Endothelial cell of umbilical vein (primary cell): Measurements from ENCODE around the gene GLRA1. TPM values are rescaled to one million over a fixed set of nuclear protein-coding genes. Genes with fewer than 3 reads are reported as not detected.
"Not testable (repeated sequence)": the region's sequence is repeated elsewhere in the genome, so short reads cannot be mapped to it uniquely, and the experiment has no call there.

ENCODE experiments used
- BruUV-seq: library from RNA; stranded (reverse); fragments of 400-500 nt; replicated peaks from 2 replicates; lab custom pipeline; 2021; lab: Mats Ljungman, UMichigan
- CTCF ChIA-PET: fragments of 300-600, 350-600 bp; sonication (Branson Sonifier 250); formaldehyde crosslinking; loops from one replicate; lab custom pipeline; 2021; ENCODE audit warnings: antibody characterized with exemption, inconsistent platforms; lab: Charles Lee
- POLR2A ChIA-PET: fragments of 300-600, 350-600 bp; sonication (Branson Sonifier 250); formaldehyde crosslinking; loops from one replicate; lab custom pipeline; 2021; ENCODE audit warnings: antibody characterized with exemption, inconsistent platforms; lab: Charles Lee
- DNase-seq: peaks from one replicate; pipeline ENCODE4 v3.0.0-alpha.2; 2011; ENCODE audit warnings: low read depth, low spot score
- FAIRE-seq: peaks from 2 replicates; lab custom pipeline; 2011; peaks lifted over from hg19 to GRCh38; lab: Jason Lieb, UNC
- H2AFZ ChIP-seq: 2 replicates; pipeline ENCODE4 v1.6.0; 2012; ENCODE audit warnings: low read depth, low read length, control low read depth, inconsistent platforms
- H3K27ac ChIP-seq: 2 replicates; pipeline ENCODE4 v1.5.1; 2011; ENCODE audit warnings: low read depth, mild to moderate bottlenecking, control low read depth, low read length, moderate library complexity; ENCODE audit not compliant: insufficient read depth
- H3K27me3 ChIP-seq, 2 experiments: 2 replicates each; pipeline versions ENCODE4 v1.6.0 to v1.6.1; 2011; ENCODE audit warnings: low read length in 2 of 2, mixed read lengths in 1 of 2; ENCODE audit not compliant: control insufficient read depth in 2 of 2, insufficient read depth in 2 of 2
- H3K36me3 ChIP-seq, 2 experiments: 2 replicates in 1 of 2; 3 replicates in 1 of 2; pipeline ENCODE4 v1.5.1; 2011; ENCODE audit warnings: low read length in 2 of 2, mild to moderate bottlenecking in 1 of 2, moderate library complexity in 1 of 2; ENCODE audit not compliant: control insufficient read depth in 2 of 2, insufficient read depth in 2 of 2; ENCODE audit errors: extremely low read depth in 1 of 2
- H3K4me1 ChIP-seq: 3 replicates; pipeline ENCODE4 v1.5.1; 2011; ENCODE audit warnings: mild to moderate bottlenecking, low read length; ENCODE audit not compliant: control insufficient read depth, insufficient read depth; ENCODE audit errors: extremely low read depth
- H3K4me2 ChIP-seq: 2 replicates; pipeline ENCODE4 v1.6.1; 2011; ENCODE audit warnings: low read length, control low read depth, mixed read lengths; ENCODE audit not compliant: insufficient read depth
- H3K4me3 ChIP-seq, 3 experiments: fragments of 200-600 bp in 1 of 3; sonication (generic), shearing (Covaris generic) in 1 of 3; replicated peaks in 1 of 3; 2 replicates each; pipeline ENCODE4 v1.5.1; 2011 to 2016; ENCODE audit warnings: control low read depth in 3 of 3, low read length in 3 of 3, mild to moderate bottlenecking in 2 of 3, inconsistent platforms in 1 of 3, low read depth in 1 of 3, moderate library complexity in 1 of 3; ENCODE audit not compliant: insufficient read depth in 1 of 3
- H3K79me2 ChIP-seq: 2 replicates; pipeline ENCODE4 v1.6.0; 2012; ENCODE audit warnings: low read length, inconsistent platforms; ENCODE audit not compliant: control insufficient read depth, insufficient read depth
- H3K9ac ChIP-seq: replicated peaks from 2 replicates; pipeline ENCODE3; 2011; ENCODE audit warnings: low read length, control low read depth; ENCODE audit not compliant: insufficient read depth; ENCODE audit errors: extremely low read depth
- H3K9me1 ChIP-seq: replicated peaks from 3 replicates; pipeline ENCODE4 v1.6.0; 2011; ENCODE audit warnings: mild to moderate bottlenecking, low read length; ENCODE audit not compliant: control insufficient read depth, insufficient read depth; ENCODE audit errors: extremely low read depth
- H3K9me3 ChIP-seq: replicated peaks from 2 replicates; pipeline ENCODE4 v1.5.1; 2012; ENCODE audit warnings: low read length, inconsistent platforms; ENCODE audit not compliant: control insufficient read depth, insufficient read depth
- H4K20me1 ChIP-seq: replicated peaks from 2 replicates; pipeline ENCODE3; 2011; ENCODE audit warnings: mild to moderate bottlenecking, low read length; ENCODE audit not compliant: control insufficient read depth, insufficient read depth; ENCODE audit errors: extremely low read depth
- EZH2 ChIP-seq: IDR thresholded peaks from 2 replicates; pipeline ENCODE4 v1.6.1; 2012; ENCODE audit warnings: borderline replicate concordance, low read depth, mild to moderate bottlenecking, moderate library complexity, low read length, inconsistent platforms; ENCODE audit not compliant: severe bottlenecking
- FOS ChIP-seq: IDR thresholded peaks from 2 replicates; pipeline ENCODE4 v1.6.1; 2011; ENCODE audit warnings: mild to moderate bottlenecking, low read length, moderate library complexity, borderline replicate concordance; ENCODE audit not compliant: insufficient read depth
- POLR2A ChIP-seq: IDR thresholded peaks from 2 replicates; pipeline ENCODE4 v1.6.1; 2012; ENCODE audit warnings: low read depth, mild to moderate bottlenecking, control low read depth, low read length
- POLR2AphosphoS5 ChIP-seq: IDR thresholded peaks from 2 replicates; pipeline ENCODE4 v1.6.1; 2012; ENCODE audit warnings: low read depth, mild to moderate bottlenecking, control low read depth, low read length, moderate library complexity; ENCODE audit not compliant: insufficient read depth
- dilution Hi-C: fragments of 300-500 bp; cut with MboI; formaldehyde crosslinking; loops from one replicate; pipeline ENCODE4 v1.15.0; 2019; ENCODE audit warnings: low sequenced_read_pairs; ENCODE audit not compliant: extremely low pct_ligation_motif_present
- intact Hi-C: fragments of 100-400 bp; cut with micrococcal nuclease; formaldehyde crosslinking; loops from one replicate; pipeline ENCODE4 v1.10.0; 2022
- polyA plus RNA-seq, 4 experiments: library from polyadenylated mRNA; depleted of rRNA in 3 of 4; stranded (reverse) in 3 of 4; unstranded in 1 of 4; fragments of >200 nt; gene quantifications; 2 replicates each; pipeline versions ENCODE4 v1.2.1 to v1.2.3, GENCODE V29; 2011 to 2012; ENCODE audit warnings: missing spikeins in 1 of 4
- total RNA-seq: library from RNA; stranded (reverse); gene quantifications from 2 replicates; pipeline ENCODE4 v1.2.3, GENCODE V29; 2021

Gene GLRA1
- total and polyA plus RNA-seq, 2 donors (not counting 3 experiments of a cell fraction or from before 2014, with no cell fraction given), result not detected

GRCh38 chr5:151896031-151896691, 28.5 kb downstream of the GLRA1 start:
- Histone ChIP-seq H4K20me1 (no peaks in the 10 kb centered on the region), H3K27ac (no peak overlapping the region), H3K4me3 (no peak overlapping the region), H3K4me1 (no peaks in the 10 kb centered on the region), H3K9ac (no peak overlapping the region), H3K79me2 (no peaks in the 10 kb centered on the region), H2AFZ (no peak overlapping the region), H3K9me1 (no peaks in the 10 kb centered on the region), H3K9me3 (no peaks in the 10 kb centered on the region), H3K36me3 (no peaks in the 10 kb centered on the region), H3K27me3 (no peaks in the 10 kb centered on the region), H3K4me2 (no peak overlapping the region)
- dilution Hi-C loops, result no loop called here
- FAIRE-seq (no peak), DNase-seq (no peak)
- intact Hi-C loops, result no loop called here
- POLR2A ChIA-PET, result no interaction called here
- no peak for TF ChIP-seq EZH2
- CTCF ChIA-PET, result no interaction called here
- BruUV-seq, result no TSS peak

GRCh38 chr5:151895660-151896030, 29.0 kb downstream of the GLRA1 start:
- no peaks in the 10 kb centered on the region for H3K9me3 ChIP-seq
- H3K9ac ChIP-seq, result no peak overlapping the region
- H4K20me1 ChIP-seq, result no peaks in the 10 kb centered on the region
- no peak overlapping the region for H2AFZ ChIP-seq
- DNase-seq (no peak), FAIRE-seq (no peak)
- no peaks in the 10 kb centered on the region for H3K36me3 ChIP-seq
- TF ChIP-seq FOS, result no peak
- TF ChIP-seq POLR2AphosphoS5, result no peak
- TF ChIP-seq POLR2A, result no peak
- CTCF ChIA-PET, result no interaction called here
- POLR2A ChIA-PET, result no interaction called here
- H3K79me2 ChIP-seq, result no peaks in the 10 kb centered on the region
- no peak overlapping the region for H3K4me3 ChIP-seq
- H3K4me1 ChIP-seq, result no peaks in the 10 kb centered on the region
- BruUV-seq, result no TSS peak
- intact Hi-C loops, result no loop called here
- no peaks in the 10 kb centered on the region for H3K27me3 ChIP-seq
- dilution Hi-C loops, result no loop called here
- H3K27ac ChIP-seq, result no peak overlapping the region
- no peak overlapping the region for H3K4me2 ChIP-seq
- no peaks in the 10 kb centered on the region for H3K9me1 ChIP-seq

- H3K4me2 ChIP-seq, BruUV-seq, H3K4me3 ChIP-seq, CTCF ChIA-PET, dilution Hi-C loops, H3K9me1 ChIP-seq, H3K79me2 ChIP-seq, H3K9me3 ChIP-seq, H3K27ac ChIP-seq, FAIRE-seq, DNase-seq, H3K36me3 ChIP-seq, H2AFZ ChIP-seq, H3K27me3 ChIP-seq, H4K20me1 ChIP-seq, H3K4me1 ChIP-seq, POLR2A ChIA-PET, intact Hi-C loops, H3K9ac ChIP-seq: not testable (repeated sequence)
Observed at GRCh38 chr5:151893485-151893884, 31.2 kb downstream of the GLRA1 start.
